Activated T-cell treated with anti-CD3 and anti-CD28 coated beads, Interleukin-2, amount 50 U/mL, for 72 hours (primary cell): ENCODE results near the gene SH3RF1. TPM values are rescaled to one million over a fixed set of nuclear protein-coding genes. Genes with fewer than 3 reads are reported as not detected.

ENCODE experiments used
- ATAC-seq, 2 donors: fragments of 150-1000 bp; cut with Tn5 transposase; replicated peaks in 1 of 2; 2 replicates each; pipeline ENCODE4 v1.10.0; 2021; ENCODE audit warnings: moderate library complexity in 2 of 2, mild to moderate bottlenecking in 1 of 2
- DNase-seq, 2 donors: peaks; one replicate each; pipeline ENCODE4 v3.0.0; 2021 to 2022; ENCODE audit warnings: mixed read lengths in 1 of 2
- H3K27ac Mint-ChIP-seq: one replicate; pipeline ENCODE4 v1.8.0; 2022; ENCODE audit warnings: mild to moderate bottlenecking, moderate library complexity, mixed read lengths
- H3K27me3 Mint-ChIP-seq: one replicate; pipeline ENCODE4 v1.8.0; 2022; ENCODE audit warnings: low read depth, mixed read lengths
- H3K36me3 Mint-ChIP-seq, 2 donors: one replicate each; pipeline ENCODE4 v1.8.0; 2022; ENCODE audit warnings: mixed read lengths in 2 of 2, mild to moderate bottlenecking in 1 of 2; ENCODE audit not compliant: insufficient read depth in 2 of 2
- H3K4me1 Mint-ChIP-seq: one replicate; pipeline ENCODE4 v1.8.0; 2022; ENCODE audit warnings: low read depth, mixed read lengths
- H3K4me3 Mint-ChIP-seq, 2 donors: one replicate each; pipeline ENCODE4 v1.8.0; 2022; ENCODE audit warnings: mild to moderate bottlenecking in 2 of 2, mixed read lengths in 2 of 2, moderate library complexity in 2 of 2
- H3K9me3 Mint-ChIP-seq, 2 donors: one replicate each; pipeline ENCODE4 v1.8.0; 2022; ENCODE audit warnings: mixed read lengths in 2 of 2
- total RNA-seq, 2 donors: library from RNA; stranded (reverse); gene quantifications; one replicate each; pipeline ENCODE4 v1.2.3, GENCODE V29; 2022

Gene SH3RF1
- total RNA-seq, 2 donors from 2014 or later, result 0.26 to 0.63 TPM

DNA sequence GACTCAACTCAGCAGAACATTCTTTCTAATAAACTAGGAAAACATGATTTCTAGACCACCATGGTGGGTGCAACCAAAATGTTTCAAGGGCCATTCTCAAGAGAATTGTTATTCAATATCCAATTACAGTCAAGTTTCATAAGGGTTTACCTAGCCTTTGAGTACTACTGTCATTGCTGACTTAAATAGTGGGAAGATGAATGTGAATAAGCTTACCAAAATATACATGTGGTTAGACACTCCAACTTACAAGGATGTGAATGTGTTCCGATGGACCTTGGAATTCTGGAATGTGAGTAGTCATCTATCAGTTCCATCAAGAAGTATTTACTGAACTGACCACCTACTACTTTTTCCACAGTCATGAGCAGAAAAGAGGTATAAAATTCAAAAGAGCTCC, 16.9 kb downstream of the SH3RF1 start:
- Mint-ChIP-seq H3K9me3 (no peaks in the 10 kb centered on the region), H3K4me3 (no peak overlapping the region), H3K4me1 (no peaks in the 10 kb centered on the region), H3K27ac (no peak overlapping the region), H3K36me3 (no peaks in the 10 kb centered on the region), H3K27me3 (peaks cover 22% of the 10 kb centered on the region)
- DNase-seq (no peak), ATAC-seq (no peak)

GRCh38 chr4:169253113-169253671, 17.6 kb downstream of the SH3RF1 start:
- H3K4me3 Mint-ChIP-seq, result no peak overlapping the region
- H3K36me3 Mint-ChIP-seq, result no peaks in the 10 kb centered on the region
- no peaks in the 10 kb centered on the region for H3K4me1 Mint-ChIP-seq
- peaks cover 22% of the 10 kb centered on the region for H3K27me3 Mint-ChIP-seq
- ATAC-seq, result no peak
- no peaks in the 10 kb centered on the region for H3K9me3 Mint-ChIP-seq
- H3K27ac Mint-ChIP-seq, result no peak overlapping the region
- no peak for DNase-seq

DNA sequence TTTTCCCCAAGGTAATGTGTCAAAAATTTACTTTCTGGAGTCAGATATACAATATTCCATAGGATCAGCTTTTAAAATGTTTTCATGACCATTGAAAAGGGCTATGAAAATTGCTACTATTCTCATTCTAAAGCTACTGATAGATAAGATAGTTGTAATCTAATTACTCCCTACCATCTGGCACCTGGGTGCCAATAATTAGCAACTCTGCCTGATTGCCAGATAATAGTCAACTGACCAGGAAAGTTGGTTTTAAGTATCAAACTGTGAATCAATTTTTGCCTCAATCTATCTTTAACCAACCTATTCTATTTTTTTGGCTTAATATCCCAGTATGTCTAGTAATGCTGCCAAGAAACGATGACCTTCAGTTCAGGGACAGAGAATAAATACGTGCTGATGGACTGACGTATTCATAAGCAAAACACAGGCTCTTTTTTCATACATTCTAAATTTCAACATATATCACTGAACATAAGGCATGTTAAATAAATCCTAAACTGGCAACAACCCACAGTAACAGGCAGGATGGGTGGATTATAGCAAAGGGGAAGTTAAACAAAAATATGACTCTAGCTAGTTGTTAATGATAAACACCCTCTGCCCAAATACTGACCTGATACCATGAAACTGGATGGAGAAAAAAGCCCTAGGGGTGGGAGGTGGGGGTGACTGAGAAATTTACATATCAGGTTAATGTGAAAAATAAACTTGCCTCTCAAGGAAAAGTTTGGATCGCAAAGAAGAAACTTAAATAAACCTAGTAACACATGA, 18.2 kb downstream of the SH3RF1 start:
- Mint-ChIP-seq H3K27ac (no peak overlapping the region), H3K4me3 (no peak overlapping the region), H3K9me3 (no peaks in the 10 kb centered on the region), H3K4me1 (no peaks in the 10 kb centered on the region), H3K36me3 (no peaks in the 10 kb centered on the region), H3K27me3 (peaks cover 22% of the 10 kb centered on the region)
- DNase-seq (no peak), ATAC-seq (no peak)

GRCh38 chr4:169251291-169252235, 19.2 kb downstream of the SH3RF1 start:
- Mint-ChIP-seq H3K9me3 (peaks cover 0 to 2% of the 10 kb centered on the region in 2 donors), H3K36me3 (no peaks in the 10 kb centered on the region), H3K4me1 (no peaks in the 10 kb centered on the region), H3K27ac (no peak overlapping the region), H3K27me3 (peaks cover 22% of the 10 kb centered on the region), H3K4me3 (no peak overlapping the region)
- ATAC-seq (no peak), DNase-seq (no peak)

DNA sequence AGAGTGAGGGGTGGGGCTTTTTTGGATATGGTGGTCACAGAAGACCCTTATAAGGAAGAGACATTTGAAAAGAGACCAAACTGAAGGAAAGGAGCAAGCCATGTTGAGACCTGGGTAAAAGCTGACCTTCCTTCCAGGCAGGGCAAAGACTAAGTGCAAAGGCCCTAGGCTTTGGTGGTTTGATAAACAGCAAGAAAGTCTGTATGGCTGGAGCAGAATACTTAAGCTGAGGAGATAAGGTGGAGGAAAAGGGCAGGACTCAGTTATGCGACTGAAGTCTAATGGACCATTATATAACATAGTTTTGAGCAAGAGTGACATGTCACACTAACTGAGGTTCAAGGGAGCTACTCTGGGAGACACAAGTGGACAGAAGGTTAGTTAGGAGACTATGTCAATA, 20.0 kb downstream of the SH3RF1 start:
- H3K9me3 Mint-ChIP-seq, result peaks cover 0 to 2% of the 10 kb centered on the region in 2 donors
- H3K27ac Mint-ChIP-seq, result no peak overlapping the region
- H3K36me3 Mint-ChIP-seq, result no peaks in the 10 kb centered on the region
- ATAC-seq (no peak), DNase-seq (no peak)
- peaks cover 22% of the 10 kb centered on the region for H3K27me3 Mint-ChIP-seq
- no peaks in the 10 kb centered on the region for H3K4me1 Mint-ChIP-seq
- H3K4me3 Mint-ChIP-seq, result no peak overlapping the region

- no peak for ATAC-seq
- H3K4me1 Mint-ChIP-seq, result no peaks in the 10 kb centered on the region
Observed at GRCh38 chr4:169249999-169250398, 20.8 kb downstream of the SH3RF1 start.

GRCh38 chr4:169249214-169249973, 21.4 kb downstream of the SH3RF1 start:
- Mint-ChIP-seq H3K27ac (no peak overlapping the region), H3K4me1 (no peaks in the 10 kb centered on the region), H3K27me3 (peaks cover 19% of the 10 kb centered on the region), H3K9me3 (peaks cover 0 to 2% of the 10 kb centered on the region in 2 donors), H3K4me3 (no peak overlapping the region), H3K36me3 (no peaks in the 10 kb centered on the region)
- no peak for DNase-seq
- ATAC-seq, result no peak

More at GRCh38 chr4:169249999-169250398, 20.8 kb downstream of the SH3RF1 start:
- Mint-ChIP-seq H3K27me3 (peaks cover 22% of the 10 kb centered on the region), H3K4me3 (no peak overlapping the region), H3K27ac (no peak overlapping the region), H3K36me3 (no peaks in the 10 kb centered on the region), H3K9me3 (peaks cover 0 to 2% of the 10 kb centered on the region in 2 donors)
- no peak for DNase-seq

GRCh38 chr4:169248645-169249044, 22.1 kb downstream of the SH3RF1 start:
- Mint-ChIP-seq H3K36me3 (no peaks in the 10 kb centered on the region), H3K4me3 (no peak overlapping the region), H3K4me1 (no peaks in the 10 kb centered on the region), H3K9me3 (peaks cover 0 to 2% of the 10 kb centered on the region in 2 donors), H3K27ac (no peak overlapping the region), H3K27me3 (peaks cover 17% of the 10 kb centered on the region)
- ATAC-seq (no peak), DNase-seq (no peak)

- no peaks in the 10 kb centered on the region for H3K36me3 Mint-ChIP-seq
- no peak overlapping the region for H3K27ac Mint-ChIP-seq
- H3K9me3 Mint-ChIP-seq, result peaks cover 0 to 2% of the 10 kb centered on the region in 2 donors
- no peaks in the 10 kb centered on the region for H3K4me1 Mint-ChIP-seq
- peaks cover 7% of the 10 kb centered on the region for H3K27me3 Mint-ChIP-seq
- ATAC-seq, result no peak
- no peak for DNase-seq
- H3K4me3 Mint-ChIP-seq, result no peak overlapping the region
Observed at GRCh38 chr4:169246957-169247396, 23.8 kb downstream of the SH3RF1 start.

DNA sequence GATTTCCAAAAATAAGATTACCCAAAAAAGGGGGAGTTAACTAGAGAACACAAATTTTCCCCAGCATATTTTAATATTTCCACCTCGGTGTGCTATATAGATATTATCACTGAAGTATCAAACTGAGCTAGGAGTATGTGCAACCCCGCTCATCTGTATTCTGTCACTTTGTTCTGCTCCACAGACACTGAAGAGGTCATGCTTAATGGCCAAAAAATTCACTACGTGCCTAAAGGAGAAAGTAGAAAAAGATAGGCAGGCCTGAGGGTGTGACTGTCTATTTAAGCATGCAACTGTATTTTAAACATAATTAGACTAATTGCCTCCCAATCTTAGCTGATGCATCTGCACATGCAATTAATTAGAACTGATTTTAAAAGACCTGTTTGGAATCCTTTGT, 24.5 kb downstream of the SH3RF1 start:
- H3K9me3 Mint-ChIP-seq, result peaks cover 0 to 2% of the 10 kb centered on the region in 2 donors
- peaks cover 7% of the 10 kb centered on the region for H3K27me3 Mint-ChIP-seq
- H3K4me1 Mint-ChIP-seq, result no peaks in the 10 kb centered on the region
- no peak overlapping the region for H3K27ac Mint-ChIP-seq
- no peak overlapping the region for H3K4me3 Mint-ChIP-seq
- ATAC-seq (no peak), DNase-seq (no peak)
- no peaks in the 10 kb centered on the region for H3K36me3 Mint-ChIP-seq

DNA sequence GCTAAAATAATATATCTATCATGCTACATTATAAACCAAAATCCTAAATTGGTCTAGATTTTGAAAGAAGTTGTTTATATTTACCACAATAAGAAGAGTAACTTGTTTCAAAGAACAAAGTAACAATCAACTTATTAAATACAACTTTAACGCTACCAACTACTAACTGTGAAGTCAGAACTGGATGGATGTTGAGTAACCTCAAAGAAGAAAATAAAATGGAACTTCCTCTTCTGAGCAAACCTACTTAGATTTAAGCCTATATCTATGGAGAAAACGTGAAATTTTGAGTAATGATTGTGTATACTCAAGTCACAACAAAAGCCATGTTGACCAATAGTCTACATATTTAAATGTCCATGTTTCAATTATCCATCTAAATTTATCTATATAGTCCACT, 25.7 kb downstream of the SH3RF1 start:
- no peak for ATAC-seq
- Mint-ChIP-seq H3K4me3 (no peak overlapping the region), H3K36me3 (no peaks in the 10 kb centered on the region), H3K27me3 (peaks cover 7% of the 10 kb centered on the region), H3K4me1 (no peaks in the 10 kb centered on the region), H3K27ac (no peak overlapping the region), H3K9me3 (peaks cover 0 to 2% of the 10 kb centered on the region in 2 donors)
- DNase-seq, result no peak

DNA sequence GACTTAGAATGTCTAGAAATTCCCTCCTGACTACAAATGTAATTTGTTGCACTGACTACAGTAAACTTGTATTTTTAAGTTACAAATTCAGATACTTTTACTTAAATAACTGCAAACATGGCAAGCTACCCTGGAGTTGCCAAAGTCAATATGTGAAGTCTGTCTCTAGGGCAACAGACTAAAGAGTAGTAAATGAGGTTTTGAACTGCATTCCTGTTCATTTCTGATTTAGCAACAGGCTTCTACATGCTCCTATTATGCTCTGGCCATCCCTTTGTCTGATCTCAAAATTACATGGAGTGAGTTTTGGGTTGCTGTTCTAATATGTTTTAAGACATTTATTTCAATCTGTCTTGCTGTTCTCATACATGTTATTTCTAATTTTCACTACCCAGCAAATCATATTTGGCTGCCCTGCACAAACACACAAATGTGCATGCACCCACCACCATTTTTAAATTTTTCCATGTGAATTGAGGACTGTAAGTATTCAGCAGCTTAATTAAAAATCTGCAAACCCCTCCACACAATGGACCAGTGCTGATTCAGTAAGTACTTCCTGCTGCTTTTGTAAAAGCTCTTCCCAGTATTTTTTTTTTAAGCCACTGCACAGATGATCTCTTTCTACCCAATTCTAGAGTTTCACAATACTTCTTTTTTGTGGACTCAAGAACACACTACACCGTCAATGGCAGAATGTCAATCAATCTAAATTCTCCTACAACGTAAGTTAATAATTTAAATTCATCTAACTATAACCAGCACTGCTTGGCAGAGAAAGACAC, 26.7 kb downstream of the SH3RF1 start:
- H3K4me3 Mint-ChIP-seq, result no peak overlapping the region
- DNase-seq (no peak), ATAC-seq (no peak)
- peaks cover 0 to 2% of the 10 kb centered on the region in 2 donors for H3K9me3 Mint-ChIP-seq
- H3K27ac Mint-ChIP-seq, result no peak overlapping the region
- no peaks in the 10 kb centered on the region for H3K36me3 Mint-ChIP-seq
- no peaks in the 10 kb centered on the region for H3K4me1 Mint-ChIP-seq
- peaks cover 7% of the 10 kb centered on the region for H3K27me3 Mint-ChIP-seq
